HG03432 (cell line): ENCODE data around the gene TCF4.

Source experiments
- ATAC-seq: cut with Tn5 transposase; IDR thresholded peaks from one replicate; pipeline ENCODE4 v1.9.1; 2021; ENCODE audit warnings: mild to moderate bottlenecking, moderate library complexity; ENCODE audit not compliant: unreplicated experiment

TCF4 gene

DNA sequence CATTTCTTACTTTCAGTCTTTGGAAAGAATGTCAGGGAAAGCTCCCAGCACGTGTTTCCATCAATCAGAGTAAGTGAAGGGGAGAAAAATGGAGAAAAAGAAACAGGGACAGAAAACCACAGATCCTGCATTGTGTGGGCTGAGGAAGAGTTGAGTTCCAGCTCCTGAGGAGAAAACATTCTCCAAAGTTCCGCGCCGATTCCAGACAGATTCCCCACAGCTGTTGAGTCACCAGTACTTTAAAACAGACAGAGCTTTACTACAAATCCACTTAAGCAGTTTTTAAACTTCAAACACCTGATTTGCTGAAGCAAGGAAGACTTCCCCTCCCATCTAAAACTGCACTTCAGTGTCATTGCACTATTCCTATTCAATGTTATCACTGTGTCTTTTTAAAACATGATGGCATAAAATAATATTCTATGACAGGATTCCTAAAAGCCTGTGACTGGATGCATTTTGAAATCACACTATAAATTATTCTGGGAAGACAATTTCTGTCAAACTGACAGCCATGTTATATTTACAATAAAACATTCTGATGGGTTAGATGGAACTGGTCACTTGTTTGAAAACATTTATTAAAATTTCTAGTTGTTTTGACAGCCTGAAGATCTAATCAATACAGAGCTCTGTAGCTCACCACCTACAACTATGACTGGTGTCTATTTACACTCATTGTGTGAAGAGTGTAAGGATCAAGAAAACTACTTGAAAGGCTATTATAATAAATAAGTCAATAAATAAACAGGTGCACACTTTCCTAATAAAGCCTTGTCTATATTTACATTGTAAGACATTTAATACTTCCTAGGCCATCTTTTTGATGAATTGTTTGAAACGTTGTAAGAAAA, 40.9 kb downstream of the TCF4 start:
- ATAC-seq: no peak

DNA sequence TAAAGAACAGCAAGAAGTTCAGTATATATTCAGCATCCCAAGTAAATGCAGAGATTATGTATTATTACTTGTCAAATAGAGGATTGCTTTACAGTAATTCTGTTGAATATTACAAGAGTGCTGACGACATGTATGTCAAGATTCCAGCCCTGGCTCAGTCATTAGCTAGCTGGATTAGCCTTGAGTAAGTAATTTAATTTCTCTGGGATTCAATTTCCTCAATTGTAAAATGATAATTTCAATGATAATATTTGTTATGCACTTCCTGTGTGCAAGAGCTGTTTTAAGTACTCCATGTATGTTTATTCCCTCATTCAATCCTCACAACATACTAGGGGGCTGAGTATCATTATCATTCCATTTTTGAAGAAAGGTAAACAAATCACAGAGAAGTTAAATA, 44.0 kb downstream of the TCF4 start:
- no peak for ATAC-seq

GRCh38 chr18:55543130-55543704, 44.8 kb downstream of the TCF4 start:
- ATAC-seq: no peak

- no peak for ATAC-seq
Observed at GRCh38 chr18:55541571-55541970, 46.4 kb downstream of the TCF4 start.

- ATAC-seq: no peak
Observed at GRCh38 chr18:55539240-55539639, 48.8 kb downstream of the TCF4 start.

GRCh38 chr18:55534996-55535395, 53.0 kb downstream of the TCF4 start:
- ATAC-seq: no peak

GRCh38 chr18:55534547-55534946, 53.4 kb downstream of the TCF4 start:
- peak; percentile 67 for ATAC-seq

GRCh38 chr18:55530166-55530565, 57.8 kb downstream of the TCF4 start:
- no peak for ATAC-seq

DNA sequence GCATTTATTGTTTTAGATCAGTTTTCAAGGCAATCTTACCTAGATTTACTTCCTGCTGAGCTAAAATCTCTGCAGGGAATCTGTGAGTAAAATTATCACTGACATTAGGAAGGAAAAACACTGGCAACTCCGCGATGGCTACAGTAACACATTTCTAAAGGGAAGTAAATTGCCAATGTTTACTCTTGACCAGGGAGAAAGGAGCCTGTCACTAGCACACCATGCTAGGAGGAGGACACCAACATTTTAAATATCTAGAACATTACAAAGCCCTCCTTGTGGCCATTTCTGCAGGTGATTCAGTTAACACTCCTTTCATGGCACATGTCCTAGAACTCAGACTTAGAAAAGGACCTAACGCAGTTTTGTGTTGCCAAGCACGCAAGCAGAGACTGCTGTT, 58.4 kb downstream of the TCF4 start:
- no peak for ATAC-seq

- no peak for ATAC-seq
Observed at GRCh38 chr18:55525845-55526244, 62.1 kb downstream of the TCF4 start.

- ATAC-seq: no peak
Observed at GRCh38 chr18:55524353-55525073, 63.5 kb downstream of the TCF4 start.

DNA sequence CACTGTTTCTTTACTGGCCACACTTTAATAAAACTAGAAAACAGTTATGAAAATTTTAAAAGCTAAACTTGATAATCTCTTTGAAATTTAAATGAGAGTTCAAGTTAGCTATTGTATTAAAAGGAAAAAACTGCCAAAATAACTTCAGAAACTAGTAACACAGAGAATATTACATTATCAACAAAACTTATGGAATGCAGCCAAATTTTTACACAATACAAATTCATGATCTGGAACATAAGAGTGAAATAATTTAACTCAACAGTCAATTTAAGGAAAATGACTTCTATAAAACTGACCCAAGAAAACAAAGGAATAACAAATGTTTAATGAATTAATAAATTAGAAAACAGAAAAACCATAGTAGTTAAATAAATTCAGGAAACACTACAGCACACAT, 65.0 kb downstream of the TCF4 start:
- ATAC-seq: no peak

GRCh38 chr18:55522011-55522410, 66.0 kb downstream of the TCF4 start:
- ATAC-seq: peak; percentile 58

DNA sequence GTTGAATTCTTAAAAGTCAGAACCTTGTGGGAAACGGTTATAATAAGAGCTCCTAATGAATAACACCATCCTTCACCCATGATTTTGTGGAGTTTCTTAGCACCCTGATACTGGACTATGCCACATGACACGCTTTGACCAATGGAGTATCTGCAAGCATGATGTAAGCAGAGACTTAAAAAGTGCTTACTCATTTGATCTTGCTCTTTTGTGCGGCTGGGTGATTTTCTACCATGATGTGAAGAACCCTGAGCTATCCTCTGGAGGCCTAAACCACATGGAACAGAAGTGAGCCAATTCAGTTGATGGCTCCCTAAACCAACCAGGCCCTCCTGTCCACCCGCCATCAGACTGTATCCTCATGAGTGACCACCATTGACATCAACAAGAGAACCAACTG, 70.9 kb downstream of the TCF4 start:
- ATAC-seq: no peak

GRCh38 chr18:55515941-55516710, 71.9 kb downstream of the TCF4 start:
- no peak for ATAC-seq

GRCh38 chr18:55515214-55515613, 72.8 kb downstream of the TCF4 start:
- no peak for ATAC-seq

GRCh38 chr18:55513161-55513560, 74.8 kb downstream of the TCF4 start:
- ATAC-seq: no peak

DNA sequence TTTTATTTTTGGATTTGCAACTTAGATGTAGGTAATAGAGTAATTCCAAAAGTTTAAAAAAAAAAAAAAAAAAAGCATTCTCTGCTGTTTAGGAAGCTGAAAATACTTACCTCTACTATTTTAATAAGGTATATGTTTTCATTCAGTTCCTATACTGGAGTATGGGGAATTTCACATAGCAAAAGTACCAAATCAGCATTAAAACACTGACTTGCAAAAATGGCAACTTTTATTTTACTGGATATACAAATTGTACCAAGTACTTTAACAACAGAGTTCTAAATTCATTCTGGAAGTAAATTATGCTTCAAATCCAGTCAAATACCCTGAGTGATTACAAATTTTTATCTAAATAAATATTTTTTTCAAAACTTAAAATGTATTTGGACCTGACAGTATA, 76.7 kb downstream of the TCF4 start:
- ATAC-seq: no peak

GRCh38 chr18:55510809-55511208, 77.2 kb downstream of the TCF4 start:
- no peak for ATAC-seq

- ATAC-seq: peak; percentile 94
Observed at GRCh38 chr18:55509631-55510324, 78.2 kb downstream of the TCF4 start.

DNA sequence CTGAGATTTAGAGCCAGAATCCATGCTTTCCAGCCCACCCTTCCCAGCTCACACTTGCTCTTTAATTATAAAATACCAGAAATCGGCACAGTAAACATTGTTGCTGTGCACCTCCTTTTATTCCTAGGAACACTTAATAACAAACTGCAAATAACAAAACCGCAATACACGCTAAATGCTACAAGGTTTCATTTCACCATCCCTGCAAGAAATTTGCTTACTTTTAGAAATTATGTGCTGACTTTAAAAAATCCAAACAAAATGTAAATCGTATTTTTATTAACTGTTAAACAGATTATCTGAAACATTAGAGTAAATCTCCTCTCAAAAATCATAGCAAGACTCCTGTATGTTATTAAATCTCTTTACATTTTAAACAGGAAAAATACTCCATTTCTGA, 79.3 kb downstream of the TCF4 start:
- no peak for ATAC-seq
